Measurements from ENCODE around the gene RNF223.

The RNF223 gene

GRCh38 chr1:1073743-1074587 lies at the start of gene RNF223:
Gene RNF223 (minus strand): TSS chr1:1074306. CDS start chr1:1072566, 1,740 bp downstream.
- no peak for DNase-seq

- DNase-seq, result no peak
Observed at GRCh38 chr1:1122981-1123480, 48.9 kb upstream of the RNF223 start.

- no peak for DNase-seq
Observed at GRCh38 chr1:1122078-1122811, 48.1 kb upstream of the RNF223 start.

DNA sequence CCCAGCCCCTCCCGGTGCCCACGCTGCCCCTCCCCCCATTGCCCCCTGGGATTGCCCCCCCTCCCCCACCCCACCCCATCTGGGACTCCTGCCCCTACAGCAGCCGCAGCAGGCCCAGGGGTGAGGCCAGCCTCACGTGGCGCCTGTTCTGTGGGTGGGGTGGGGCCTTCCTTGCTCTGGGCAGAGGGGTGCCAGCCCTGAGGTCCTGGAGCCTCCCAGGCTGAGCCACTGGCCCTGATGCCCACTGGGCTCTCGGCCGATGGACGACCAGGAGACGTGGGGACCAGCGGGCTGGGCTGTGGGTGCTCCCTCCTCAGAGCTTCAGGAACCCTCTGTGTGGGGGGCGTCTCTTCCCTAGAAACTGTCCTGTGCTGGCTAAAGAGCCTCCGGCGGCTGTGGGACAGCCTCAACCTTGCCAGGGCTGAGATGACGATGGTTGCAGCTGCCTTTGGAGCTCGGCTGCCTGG lies 47.5 kb upstream of the RNF223 start:
- no peak for DNase-seq

- DNase-seq, result no peak
Observed at GRCh38 chr1:1120866-1121591, 46.9 kb upstream of the RNF223 start.

DNA sequence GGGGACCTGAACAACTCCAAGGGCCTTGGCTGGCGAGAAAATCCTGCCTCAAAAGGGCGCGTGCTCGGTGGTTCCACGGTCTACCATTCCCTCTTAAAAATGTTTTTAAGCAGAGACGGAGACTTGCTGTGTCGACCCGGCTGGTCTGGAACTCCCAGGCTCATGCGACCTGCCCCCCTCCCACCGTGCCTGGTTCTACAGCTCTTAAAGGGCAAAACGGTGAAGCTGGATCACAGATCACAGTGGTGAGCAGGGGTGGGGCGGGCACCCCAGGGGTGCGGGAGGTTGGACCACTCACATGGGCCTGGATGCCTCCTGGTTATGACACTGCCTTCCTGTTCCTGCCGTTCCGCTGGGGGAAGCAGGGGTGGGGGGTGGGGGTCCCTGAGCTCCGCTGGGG lies 46.0 kb upstream of the RNF223 start:
- DNase-seq, result no peak

DNA sequence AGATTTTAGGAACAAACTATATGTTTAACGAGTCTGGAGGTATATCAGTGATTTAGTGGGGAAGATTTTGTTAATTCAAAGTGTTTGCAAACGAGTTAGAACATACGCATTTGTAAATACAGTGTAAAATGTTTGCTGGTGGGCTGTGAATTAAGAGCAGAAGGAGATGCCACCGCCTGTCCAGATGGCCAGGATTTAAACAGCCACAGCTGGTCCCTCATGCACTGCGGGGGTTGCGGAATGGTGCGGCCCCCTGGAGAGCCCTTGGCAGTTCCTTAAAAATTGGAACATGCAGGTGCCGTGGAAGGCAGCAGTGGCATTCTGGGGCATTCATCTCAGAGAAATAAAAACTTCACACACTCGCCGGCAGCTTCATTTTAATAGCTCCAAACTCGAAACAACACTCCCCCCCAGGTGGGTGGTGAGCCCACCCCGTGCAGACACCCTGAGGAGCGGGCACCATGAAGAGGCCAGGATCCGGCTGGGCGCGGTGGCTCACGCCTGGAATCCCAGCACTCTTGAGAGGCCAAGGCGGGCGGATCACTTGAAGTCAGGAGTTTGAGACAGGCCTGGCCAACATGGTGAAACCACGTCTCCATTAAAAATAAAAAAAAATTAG lies 45.3 kb upstream of the RNF223 start:
- no peak for DNase-seq

DNA sequence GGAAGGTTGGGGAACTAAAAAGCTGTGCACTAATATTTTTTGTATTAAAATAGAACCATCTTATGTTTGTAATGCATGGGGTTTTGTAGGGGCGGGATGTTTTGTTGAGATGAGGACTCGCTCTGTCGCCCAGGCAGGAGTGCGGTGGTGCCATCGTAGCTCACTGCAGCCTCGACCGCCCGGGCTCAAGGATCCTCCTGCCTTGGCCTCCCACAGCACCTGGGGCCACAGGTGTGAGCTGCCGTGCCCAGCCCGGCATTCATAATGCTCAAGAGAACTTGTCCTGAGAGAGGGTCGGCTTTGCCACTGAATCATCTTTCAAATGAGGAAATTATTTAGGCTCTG lies 44.7 kb upstream of the RNF223 start:
- no peak for DNase-seq

- DNase-seq, result no peak
Observed at GRCh38 chr1:1118011-1118875, 44.1 kb upstream of the RNF223 start.

GRCh38 chr1:1117469-1117831 lies 43.3 kb upstream of the RNF223 start:
- DNase-seq, result no peak

- DNase-seq, result no peak
Observed at GRCh38 chr1:1116701-1117468, 42.8 kb upstream of the RNF223 start.

DNA sequence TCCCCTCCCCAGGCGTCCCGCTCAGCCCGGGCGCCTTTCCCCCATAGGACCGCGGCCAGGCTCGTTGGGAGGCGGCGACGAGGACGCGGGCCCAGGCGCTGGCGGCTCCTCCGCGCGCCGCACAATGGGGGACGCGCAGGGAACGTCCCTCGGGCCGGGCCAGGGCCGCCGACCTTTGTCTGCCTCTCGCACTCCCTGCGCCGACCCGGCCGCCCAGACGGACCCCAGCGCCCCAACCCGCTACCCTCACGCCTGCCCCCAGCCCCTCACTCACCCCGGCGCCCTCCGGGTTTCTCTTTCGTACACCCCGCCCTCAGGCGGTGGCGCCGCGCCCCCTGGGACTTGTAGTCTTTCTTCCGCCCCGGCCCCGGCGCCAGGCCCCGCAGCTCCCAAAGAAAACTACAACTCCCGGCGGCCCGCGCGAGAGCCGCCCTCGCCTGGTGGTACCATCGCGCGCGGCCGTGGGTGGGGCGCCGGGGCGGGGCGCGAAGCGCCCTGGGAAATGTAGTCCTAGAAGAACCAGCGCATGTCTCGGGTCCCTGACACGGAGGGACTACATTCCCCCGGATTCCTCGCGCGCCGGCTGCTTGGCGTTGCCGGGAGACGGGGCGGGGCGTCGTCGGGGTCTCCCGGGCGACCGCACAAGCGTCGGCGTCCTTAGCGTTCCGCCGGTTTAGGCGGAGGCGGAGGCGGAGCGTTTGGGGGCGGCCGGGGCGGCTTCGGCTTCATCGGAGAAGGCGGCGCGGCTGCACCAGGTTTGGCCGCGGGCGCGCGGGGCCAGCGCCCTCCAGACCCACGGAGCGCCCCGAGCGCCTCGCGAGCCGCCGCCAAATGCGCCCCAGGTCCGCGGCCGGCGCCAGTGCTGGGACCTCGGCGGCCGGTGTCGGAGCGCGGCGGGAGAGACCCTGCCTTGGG lies 41.9 kb upstream of the RNF223 start, which contains the start of gene C1orf159:
Gene C1orf159 (minus strand): TSS at position 304 of the 915 bp plus-strand sequence. CDS start 24,546 bp downstream, outside the sequence.
- peak; percentile 93 for DNase-seq

DNA sequence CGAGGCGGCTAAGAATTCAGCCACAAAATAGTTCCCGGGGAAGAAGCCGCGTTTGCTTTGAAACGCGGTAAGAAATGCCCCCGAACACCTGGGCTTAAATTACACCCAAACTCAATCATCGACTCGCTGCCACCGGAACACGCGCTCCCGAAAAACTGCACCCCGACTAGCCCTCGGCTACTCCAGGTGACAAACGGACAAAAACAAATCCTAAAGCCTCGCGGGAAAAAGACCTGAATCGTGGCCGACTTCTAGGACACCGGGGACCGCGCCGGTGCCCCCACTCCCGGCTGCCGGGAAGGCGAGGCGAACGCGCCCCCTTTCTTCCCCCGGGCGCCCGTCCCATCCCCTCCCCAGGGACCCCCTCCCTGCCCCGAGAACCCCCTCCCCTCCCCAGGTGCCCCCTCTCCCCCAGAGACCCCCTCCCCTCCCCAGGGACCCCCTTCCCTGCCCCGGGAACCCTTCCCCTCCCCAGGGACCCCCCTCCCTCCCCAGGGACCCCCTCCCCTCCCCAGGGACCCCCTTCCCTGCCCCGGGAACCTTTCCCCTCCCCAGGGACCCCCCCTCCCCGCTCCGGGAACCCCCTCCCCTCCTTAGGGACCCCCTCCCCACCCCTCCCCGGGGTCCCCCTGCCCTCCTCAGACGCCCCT lies 41.2 kb upstream of the RNF223 start:
- DNase-seq, result no peak

DNA sequence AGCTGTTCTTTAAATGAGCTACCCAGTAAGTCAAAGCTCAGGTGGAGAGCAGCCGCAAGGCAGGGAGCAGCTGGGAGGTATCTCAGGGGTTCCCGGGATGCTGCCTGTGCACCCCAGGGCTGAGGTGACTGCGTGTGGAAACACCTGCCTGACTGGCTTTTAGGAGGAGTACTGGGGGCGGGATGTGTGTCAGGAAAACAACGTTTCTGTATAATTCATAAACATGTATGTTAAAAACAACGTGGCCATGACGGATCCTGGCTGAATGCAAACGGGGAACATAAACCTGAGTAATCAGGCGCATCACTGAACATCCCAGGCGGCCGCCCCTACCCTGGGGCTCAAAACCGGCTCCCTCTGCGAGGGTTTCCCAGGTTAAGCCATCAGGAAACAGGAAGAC lies 40.3 kb upstream of the RNF223 start:
- no peak for DNase-seq

DNA sequence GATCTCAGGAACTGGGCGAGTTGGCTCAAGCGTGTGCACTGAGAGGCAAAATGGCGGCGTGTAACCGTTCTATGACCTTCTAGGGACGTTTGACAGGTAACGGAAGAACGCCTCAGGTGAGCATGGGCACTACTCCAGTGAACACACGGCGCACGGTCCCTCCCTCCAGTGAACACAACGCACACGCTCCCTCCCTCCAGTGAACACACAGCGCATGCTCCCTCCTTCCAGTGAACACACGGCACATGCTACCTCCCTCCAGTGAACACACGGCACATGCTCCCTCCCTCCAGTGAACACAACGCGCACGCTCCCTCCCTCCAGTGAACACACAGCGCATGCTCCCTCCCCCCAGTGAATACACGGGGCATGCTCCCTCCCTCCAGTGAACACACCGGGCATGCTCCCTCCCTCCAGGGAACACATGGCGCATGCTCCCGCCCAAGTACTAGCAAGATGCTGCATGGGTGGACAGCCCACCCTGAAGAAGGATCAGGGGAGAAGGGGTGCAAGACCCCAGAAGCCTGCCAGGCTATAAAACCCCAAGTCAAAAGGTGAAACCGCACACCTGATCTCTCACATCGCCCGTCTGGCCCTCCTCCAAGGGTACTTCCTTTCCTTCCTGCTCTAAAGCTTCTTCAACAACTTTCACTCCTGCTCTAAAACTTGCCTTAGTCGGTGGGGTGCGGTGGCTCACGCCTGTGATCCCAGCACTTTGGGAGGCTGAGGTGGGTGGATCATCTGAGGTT lies 38.3 kb upstream of the RNF223 start:
- DNase-seq, result no peak

- DNase-seq, result no peak
Observed at GRCh38 chr1:1111516-1112236, 37.6 kb upstream of the RNF223 start.

DNA sequence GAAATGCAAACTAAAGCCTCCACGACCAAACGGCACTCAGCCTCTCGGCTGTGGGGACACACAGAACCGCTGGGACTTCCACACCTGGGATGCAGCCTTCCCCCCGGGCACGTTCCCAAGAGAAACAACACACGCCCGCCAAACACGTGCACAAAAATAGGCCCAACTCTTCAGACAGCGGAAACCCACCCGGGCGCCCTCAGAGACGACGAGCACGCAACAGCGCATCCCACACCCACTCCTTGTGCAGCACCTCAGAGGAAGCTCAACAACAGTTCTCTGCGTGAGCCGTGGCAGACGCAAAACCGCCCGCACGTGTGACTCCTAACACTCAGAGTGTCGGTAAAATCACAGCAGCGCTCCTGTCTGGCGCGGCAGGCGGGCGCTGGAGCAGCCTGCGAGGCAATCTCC lies 36.5 kb upstream of the RNF223 start:
- DNase-seq, result no peak

- no peak for DNase-seq
Observed at GRCh38 chr1:1109743-1110142, 35.6 kb upstream of the RNF223 start.
